ACC112 (cell line): ENCODE results near the gene TNFRSF18.

Experiments used
- H2AFZ ChIP-seq: fragments of 200-600 bp; sonication (generic); one replicate; pipeline ENCODE4 v1.6.0; 2017; ENCODE audit warnings: antibody characterized with exemption, low read length; ENCODE audit not compliant: unreplicated experiment
- H3K27ac ChIP-seq: fragments of 200-600 bp; sonication (generic); 2 replicates; pipeline ENCODE4 v1.5.1; 2014; ENCODE audit warnings: low read depth, mild to moderate bottlenecking, antibody characterized with exemption, low read length, moderate library complexity
- H3K27me3 ChIP-seq: fragments of 200-600 bp; sonication (generic); 2 replicates; pipeline ENCODE4 v1.6.1; 2014; ENCODE audit warnings: mild to moderate bottlenecking, antibody characterized with exemption, low read length, moderate library complexity, mixed read lengths; ENCODE audit not compliant: insufficient read depth
- H3K36me3 ChIP-seq: fragments of 200-600 bp; sonication (generic); 2 replicates; pipeline ENCODE4 v1.6.1; 2016; ENCODE audit warnings: mild to moderate bottlenecking, antibody characterized with exemption, low read length, moderate library complexity, mixed read lengths; ENCODE audit not compliant: insufficient read depth
- H3K4me1 ChIP-seq: fragments of 200-600 bp; sonication (generic); one replicate; pipeline ENCODE4 v1.6.1; 2016; ENCODE audit warnings: low read length, mixed read lengths; ENCODE audit not compliant: insufficient read depth, unreplicated experiment, control insufficient read depth
- H3K4me3 ChIP-seq: fragments of 200-600 bp; sonication (generic); 2 replicates; pipeline ENCODE4 v1.5.1; 2014; ENCODE audit warnings: mild to moderate bottlenecking, low read depth, low read length
- H3K79me2 ChIP-seq: fragments of 200-600 bp; sonication (generic); one replicate; pipeline ENCODE4 v1.6.0; 2016; ENCODE audit warnings: low read length; ENCODE audit not compliant: control insufficient read depth, unreplicated experiment, insufficient read depth

TNFRSF18 gene

DNA sequence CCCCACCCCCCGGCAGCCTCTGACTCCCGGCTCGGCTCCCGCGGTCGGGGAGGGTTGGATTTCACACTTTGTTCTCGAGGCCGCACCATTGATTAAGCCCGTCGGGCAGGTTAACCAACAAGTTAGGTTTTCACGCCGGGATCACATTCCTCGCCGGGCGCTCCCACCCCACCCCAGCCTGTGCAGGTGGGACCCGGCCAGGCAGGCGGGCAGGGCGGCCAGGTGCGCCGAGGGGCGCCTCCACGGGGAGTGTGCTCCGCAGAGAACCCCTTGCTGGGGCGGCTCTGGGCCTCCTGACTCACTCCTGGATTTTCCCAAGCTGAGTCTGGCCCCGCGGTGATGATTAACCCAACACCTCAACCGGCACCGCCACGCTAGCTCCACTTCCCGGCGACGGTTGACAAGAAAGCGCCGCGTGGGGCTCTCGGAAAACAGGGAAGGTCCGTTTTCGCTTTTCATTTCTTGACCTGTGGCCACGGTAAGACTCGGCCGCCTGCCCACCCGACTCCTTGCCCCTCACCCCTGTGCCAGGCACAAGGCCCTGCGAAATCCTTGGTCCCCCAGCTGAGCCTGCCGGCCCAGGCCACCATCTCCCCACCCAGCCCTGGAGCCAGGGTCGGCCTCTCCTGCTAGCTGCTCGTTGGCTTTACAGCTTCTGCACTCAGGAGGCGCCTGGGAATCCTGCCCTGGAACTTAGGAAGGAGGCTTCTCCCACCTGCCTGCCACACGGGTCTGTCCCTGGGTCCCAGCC lies 41.5 kb downstream of the TNFRSF18 start:
- no peak overlapping the region for H3K27ac ChIP-seq
- no peak overlapping the region for H2AFZ ChIP-seq
- H3K4me3 ChIP-seq = no peak overlapping the region
- peaks cover 36% of the 10 kb centered on the region for H3K27me3 ChIP-seq
- H3K36me3 ChIP-seq = no peaks in the 10 kb centered on the region
- H3K79me2 ChIP-seq = no peaks in the 10 kb centered on the region
- no peaks in the 10 kb centered on the region for H3K4me1 ChIP-seq

DNA sequence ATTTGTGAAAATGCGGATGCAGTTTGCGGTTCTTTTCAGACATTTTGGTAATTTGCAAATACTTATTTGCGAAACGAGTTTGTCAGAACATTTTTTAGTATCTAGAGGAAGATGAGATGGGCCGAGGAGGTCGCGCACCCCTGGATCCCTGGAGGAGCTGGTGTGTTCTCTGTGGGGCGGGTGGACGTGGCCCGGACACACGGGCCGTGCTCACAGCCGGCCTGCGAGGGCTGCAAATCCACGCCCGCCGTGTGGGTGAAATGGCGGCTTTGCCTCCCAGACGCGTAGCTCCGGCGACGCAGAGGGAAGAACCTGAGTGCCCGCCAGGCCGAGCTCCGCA lies 42.1 kb downstream of the TNFRSF18 start:
- Histone ChIP-seq H3K79me2 (no peaks in the 10 kb centered on the region), H3K4me3 (no peak overlapping the region), H2AFZ (no peak overlapping the region), H3K27me3 (peaks cover 31% of the 10 kb centered on the region), H3K36me3 (no peaks in the 10 kb centered on the region), H3K27ac (no peak overlapping the region), H3K4me1 (no peaks in the 10 kb centered on the region)

DNA sequence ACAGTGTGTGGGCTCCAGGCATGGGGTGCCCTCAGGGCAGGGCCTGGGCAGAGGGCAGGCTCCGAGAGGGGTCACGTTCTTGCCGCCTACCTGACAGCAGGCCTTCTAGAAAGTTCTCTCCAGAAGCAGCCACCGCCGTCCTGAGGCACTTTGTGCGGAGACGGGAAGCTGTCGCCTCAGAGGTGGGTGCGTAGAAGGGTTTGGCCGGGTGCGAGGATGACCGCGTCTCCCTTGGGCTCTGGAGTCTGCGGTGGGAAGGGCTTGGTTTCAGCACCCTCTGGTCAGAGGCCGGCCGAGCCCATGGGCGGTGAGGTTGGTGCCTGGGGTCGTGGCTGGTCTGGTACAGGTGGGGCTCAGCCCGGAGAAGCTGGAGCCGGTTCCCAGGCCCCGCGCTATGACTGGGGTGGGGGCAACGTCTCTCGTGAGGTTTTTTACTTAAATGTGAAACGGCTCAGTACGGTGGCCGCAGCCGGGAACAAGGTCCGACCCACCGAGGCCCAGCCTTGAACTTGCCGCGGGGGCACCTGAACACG lies 42.8 kb downstream of the TNFRSF18 start:
- H3K27ac ChIP-seq = no peak overlapping the region
- peaks cover 23% of the 10 kb centered on the region for H3K27me3 ChIP-seq
- peaks cover under 1% of the 10 kb centered on the region for H3K4me1 ChIP-seq
- H3K79me2 ChIP-seq = no peaks in the 10 kb centered on the region
- H2AFZ ChIP-seq = no peak overlapping the region
- H3K4me3 ChIP-seq = no peak overlapping the region
- no peaks in the 10 kb centered on the region for H3K36me3 ChIP-seq

DNA sequence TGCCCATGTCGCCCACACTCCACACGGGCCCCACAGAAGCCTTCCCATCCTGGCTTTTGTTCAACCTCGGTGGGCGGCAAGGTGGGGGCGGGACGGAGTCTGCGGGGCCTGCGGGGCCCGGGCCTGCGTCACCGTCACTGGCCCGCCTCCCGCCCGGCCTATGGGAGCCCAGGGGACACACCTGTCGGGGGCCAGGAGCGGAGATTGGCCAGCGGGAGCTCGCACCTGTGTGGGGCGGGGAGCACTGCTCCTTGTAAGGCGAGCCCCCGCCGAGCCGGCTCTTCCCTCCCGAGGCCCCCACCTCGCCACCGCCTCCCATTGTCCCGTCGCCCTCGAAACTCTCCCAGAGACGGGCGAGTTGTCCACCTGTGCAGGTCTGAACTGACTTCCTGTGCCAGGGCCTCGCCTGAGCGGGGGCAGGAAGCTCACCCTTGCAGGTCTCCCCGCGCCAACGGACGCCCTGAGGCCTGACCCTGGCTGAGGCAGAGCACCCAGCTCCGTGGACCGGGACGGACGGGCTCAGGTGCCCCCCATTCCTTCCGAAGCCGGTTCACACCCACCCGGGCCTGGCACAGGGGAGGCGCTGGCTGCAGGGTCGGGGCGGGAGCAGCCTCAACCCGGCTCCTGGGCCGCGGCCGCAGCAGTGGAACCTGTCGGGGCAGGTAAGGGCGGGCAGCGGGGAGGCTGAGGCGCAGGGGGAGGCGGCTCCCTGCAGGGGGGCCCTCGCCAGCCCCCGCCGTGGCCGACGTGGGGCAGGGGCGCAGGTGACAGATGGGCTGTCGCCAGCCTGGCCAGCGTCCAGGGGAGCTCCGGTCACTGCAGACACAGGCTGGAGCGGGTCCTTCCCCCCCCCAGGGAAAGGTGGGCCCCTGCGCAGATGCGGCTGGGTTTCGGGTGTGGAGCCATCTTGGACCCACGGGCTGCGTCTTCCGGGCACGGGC lies 43.5 kb downstream of the TNFRSF18 start:
- no peaks in the 10 kb centered on the region for H3K36me3 ChIP-seq
- peaks cover 8% of the 10 kb centered on the region for H3K4me1 ChIP-seq
- no peak overlapping the region for H2AFZ ChIP-seq
- no peak overlapping the region for H3K4me3 ChIP-seq
- no peaks in the 10 kb centered on the region for H3K79me2 ChIP-seq
- no peak overlapping the region for H3K27ac ChIP-seq
- H3K27me3 ChIP-seq = peaks cover 21% of the 10 kb centered on the region

DNA sequence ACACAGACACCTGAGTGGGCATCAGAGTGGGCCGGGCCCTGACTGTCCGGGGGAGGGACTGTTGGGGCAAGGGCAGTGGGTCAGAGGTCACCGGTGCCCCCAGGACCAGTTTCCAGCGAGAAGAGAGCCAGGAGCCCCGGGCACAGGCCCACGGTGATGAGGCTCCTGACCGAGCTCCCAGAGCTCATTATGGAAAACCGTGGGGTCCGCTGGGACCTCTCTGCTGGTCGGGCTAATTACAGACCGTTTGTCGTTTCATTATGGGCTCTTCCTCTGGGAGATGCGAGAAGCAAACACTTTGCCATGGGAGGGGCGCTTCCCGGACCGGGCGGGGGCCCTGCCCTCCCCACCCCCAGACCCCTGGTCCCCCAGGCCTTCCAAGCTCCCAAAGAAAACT lies 44.7 kb downstream of the TNFRSF18 start:
- Histone ChIP-seq H3K27ac (no peak overlapping the region), H3K4me3 (no peak overlapping the region), H3K79me2 (no peaks in the 10 kb centered on the region), H3K27me3 (peaks cover 21% of the 10 kb centered on the region), H3K36me3 (no peaks in the 10 kb centered on the region), H3K4me1 (peaks cover 12% of the 10 kb centered on the region), H2AFZ (no peak overlapping the region)

DNA sequence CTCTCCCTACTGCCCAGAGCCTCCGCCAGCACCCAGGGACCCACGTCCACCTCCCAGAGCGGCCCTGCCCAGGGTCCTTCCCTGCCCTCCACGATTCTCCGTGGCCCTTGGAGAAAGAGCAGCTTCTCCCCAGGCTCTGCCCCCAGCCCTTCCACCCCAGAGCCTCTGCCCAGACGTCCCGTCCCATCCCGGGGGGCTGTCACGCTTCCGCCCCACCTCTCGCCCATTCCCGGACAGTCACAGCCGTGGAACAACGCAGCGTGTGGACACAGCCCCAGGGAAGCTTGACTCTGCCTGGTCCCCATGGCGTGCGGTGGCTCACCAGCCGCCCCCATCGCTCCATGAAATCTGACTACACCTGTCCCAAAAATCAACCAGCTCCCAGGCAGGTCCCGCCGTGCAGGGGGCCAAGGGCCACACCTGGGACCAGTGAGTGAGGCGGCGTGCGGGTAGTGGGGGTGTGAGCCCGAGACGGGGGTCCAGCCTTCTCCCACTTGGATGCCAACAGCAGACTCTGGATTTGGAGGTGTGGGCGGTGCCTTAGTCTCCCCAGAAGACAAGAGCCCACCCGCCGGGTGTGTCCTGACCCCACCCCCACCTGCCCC lies 45.2 kb downstream of the TNFRSF18 start:
- H3K27me3 ChIP-seq = peaks cover 21% of the 10 kb centered on the region
- no peak overlapping the region for H3K27ac ChIP-seq
- H3K79me2 ChIP-seq = no peaks in the 10 kb centered on the region
- H3K4me1 ChIP-seq = peaks cover 12% of the 10 kb centered on the region
- H2AFZ ChIP-seq = no peak overlapping the region
- no peaks in the 10 kb centered on the region for H3K36me3 ChIP-seq
- H3K4me3 ChIP-seq = no peak overlapping the region

DNA sequence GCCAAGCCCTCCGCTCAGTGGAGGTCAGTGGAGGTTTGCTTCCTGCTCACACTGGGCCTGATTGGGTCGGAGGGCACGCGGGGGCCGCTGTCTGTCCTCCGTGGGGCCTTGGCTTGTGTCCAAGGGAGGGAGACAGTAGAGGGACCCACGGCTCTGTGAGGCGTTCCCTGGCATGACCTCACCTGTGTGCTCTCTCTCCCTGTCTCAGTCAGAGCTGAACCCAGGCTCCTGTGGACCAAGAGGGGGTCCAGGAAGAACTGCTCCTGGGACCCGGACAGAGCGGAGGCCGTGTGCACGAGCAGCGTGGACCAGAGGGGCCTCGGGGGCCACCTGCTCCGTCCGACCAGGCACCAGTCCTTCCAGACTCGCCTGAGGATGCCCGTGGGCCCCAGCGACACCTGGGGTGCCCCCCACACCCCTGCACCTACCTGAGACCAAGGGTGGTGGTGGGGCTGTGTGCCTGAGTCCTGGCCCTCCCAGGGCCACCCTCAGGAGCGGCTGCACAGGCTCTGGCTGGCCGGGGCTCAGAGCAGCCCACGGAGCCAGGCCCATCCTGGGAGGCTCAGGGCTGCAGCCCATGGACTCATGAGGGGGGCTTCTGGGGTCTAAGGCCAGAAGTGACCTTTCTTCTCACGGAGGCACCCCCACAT lies 46.0 kb downstream of the TNFRSF18 start:
- Histone ChIP-seq H3K79me2 (no peaks in the 10 kb centered on the region), H3K36me3 (no peaks in the 10 kb centered on the region), H2AFZ (no peak overlapping the region), H3K27ac (no peak overlapping the region), H3K4me1 (peaks cover 12% of the 10 kb centered on the region), H3K4me3 (no peak overlapping the region), H3K27me3 (peaks cover 21% of the 10 kb centered on the region)

GRCh38 chr1:1157914-1158710 lies 48.3 kb downstream of the TNFRSF18 start:
- H3K27ac ChIP-seq = peak overlapping the region; percentile 48; the same call in 1 of the 2 replicates

DNA sequence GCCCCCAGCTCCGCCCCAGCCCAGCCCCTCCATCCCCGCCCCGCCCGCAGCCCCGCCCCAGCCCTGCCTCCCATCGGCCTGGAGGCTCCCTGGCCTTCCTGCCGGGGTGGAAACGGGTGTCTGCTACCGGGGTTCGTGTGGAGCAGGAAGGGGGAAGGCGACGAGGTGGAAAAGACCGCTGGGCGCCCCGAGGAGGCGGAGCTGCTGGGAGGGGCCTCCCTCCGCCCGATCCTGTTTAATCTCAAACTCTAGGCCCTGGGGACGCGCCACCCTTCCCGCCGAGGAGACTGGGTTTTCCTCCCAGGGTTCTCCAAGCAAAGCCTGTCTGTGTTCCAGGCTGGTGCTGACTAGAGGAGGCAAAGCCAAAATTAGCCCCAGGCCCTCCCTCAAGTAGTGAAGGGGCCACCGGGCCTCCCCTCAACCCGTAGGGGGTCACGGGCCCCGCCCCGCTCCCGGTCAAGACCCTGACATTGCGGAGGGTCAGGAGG lies 48.9 kb downstream of the TNFRSF18 start:
- Histone ChIP-seq H3K27me3 (peaks cover 8% of the 10 kb centered on the region; the same call in 1 of the 2 replicates), H3K4me1 (peaks cover 12% of the 10 kb centered on the region), H3K36me3 (no peaks in the 10 kb centered on the region), H2AFZ (peak overlapping the region; percentile 72), H3K4me3 (peak overlapping the region; percentile 77), H3K79me2 (no peaks in the 10 kb centered on the region), H3K27ac (peak overlapping the region; percentile 48; the same call in 1 of the 2 replicates)

More at GRCh38 chr1:1157914-1158710, 48.3 kb downstream of the TNFRSF18 start:
- Histone ChIP-seq H3K79me2 (no peaks in the 10 kb centered on the region), H3K4me3 (peak overlapping the region; percentile 77), H3K36me3 (no peaks in the 10 kb centered on the region), H3K27me3 (peaks cover 13% of the 10 kb centered on the region; the same call in 1 of the 2 replicates), H3K4me1 (peaks cover 12% of the 10 kb centered on the region), H2AFZ (peak overlapping the region; percentile 72)
